ENCODE data around the gene CCDC158. TPM values are rescaled to one million over a fixed set of nuclear protein-coding genes. Genes with fewer than 3 reads are reported as not detected.
A peak's percentile ranks its signal among the peaks of the same experiment; 100 is the strongest.

The CCDC158 gene
- total RNA-seq (under 1 TPM in 4 of 7 donors, not detected in 3; 0.11 to 0.20 (median 0.15) TPM), polyA plus RNA-seq (under 1 TPM; 0.02 to 0.23 TPM)
- long read RNA-seq, donor 1 = 0 reads
- long read RNA-seq, donor 2 = 0 reads
- long read RNA-seq, donor 3 = 0 reads

GRCh38 chr4:76420762-76421581 lies at the start of gene CCDC158:
Gene CCDC158, minus strand, starts transcription at chr4:76421141. Its CDS starts 17,934 bp downstream, at chr4:76403207.
- Histone ChIP-seq H3K4me3 (peak within 1 kb of the TSS; percentile 38), H3K27me3 (no peaks in the 10 kb centered on the region), H3K4me1 (ENCODE audit: insufficient read depth) (no peaks in the 10 kb centered on the region), H3K27ac (no peak within 1 kb of the TSS), H3K36me3 (no peaks in the 10 kb centered on the region), H3K9me3 (no peaks in the 10 kb centered on the region)
- intact Hi-C loops (cut with DNase I) = no loop called here
- 3 to 15% (median 9%) methylated on average over 64 to 79 of the region's 79 CpGs for WGBS, 3 donors
- TF ChIP-seq POLR2A (IDR thresholded peaks at IDR 0.05) (no peak), EP300 (IDR thresholded peaks at IDR 0.05) (no peak)
- TF ChIP-seq, protein P1, sequence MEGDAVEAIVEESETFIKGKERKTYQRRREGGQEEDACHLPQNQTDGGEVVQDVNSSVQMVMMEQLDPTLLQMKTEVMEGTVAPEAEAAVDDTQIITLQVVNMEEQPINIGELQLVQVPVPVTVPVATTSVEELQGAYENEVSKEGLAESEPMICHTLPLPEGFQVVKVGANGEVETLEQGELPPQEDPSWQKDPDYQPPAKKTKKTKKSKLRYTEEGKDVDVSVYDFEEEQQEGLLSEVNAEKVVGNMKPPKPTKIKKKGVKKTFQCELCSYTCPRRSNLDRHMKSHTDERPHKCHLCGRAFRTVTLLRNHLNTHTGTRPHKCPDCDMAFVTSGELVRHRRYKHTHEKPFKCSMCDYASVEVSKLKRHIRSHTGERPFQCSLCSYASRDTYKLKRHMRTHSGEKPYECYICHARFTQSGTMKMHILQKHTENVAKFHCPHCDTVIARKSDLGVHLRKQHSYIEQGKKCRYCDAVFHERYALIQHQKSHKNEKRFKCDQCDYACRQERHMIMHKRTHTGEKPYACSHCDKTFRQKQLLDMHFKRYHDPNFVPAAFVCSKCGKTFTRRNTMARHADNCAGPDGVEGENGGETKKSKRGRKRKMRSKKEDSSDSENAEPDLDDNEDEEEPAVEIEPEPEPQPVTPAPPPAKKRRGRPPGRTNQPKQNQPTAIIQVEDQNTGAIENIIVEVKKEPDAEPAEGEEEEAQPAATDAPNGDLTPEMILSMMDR (IDR thresholded peaks at IDR 0.05) = no peak
- DNase-seq = peak in 1 of 5 donors; percentile 36

GRCh38 chr4:76470532-76470931 lies 49.6 kb upstream of the CCDC158 start:
- intact Hi-C loops (cut with DNase I) = no loop called here
- Histone ChIP-seq H3K9me3 (no peaks in the 10 kb centered on the region), H3K27me3 (no peaks in the 10 kb centered on the region), H3K36me3 (no peaks in the 10 kb centered on the region), H3K4me1 (ENCODE audit: insufficient read depth) (no peaks in the 10 kb centered on the region), H3K4me3 (no peak overlapping the region), H3K27ac (no peak overlapping the region)
- WGBS, 3 donors = 53 to 76% (median 73%) methylated on average over 1 of the region's 1 CpG
- no peak for DNase-seq
- TF ChIP-seq, protein P1 (IDR thresholded peaks at IDR 0.05) = no peak
- TF ChIP-seq EP300 (IDR thresholded peaks at IDR 0.05) = no peak
- TF ChIP-seq POLR2A (IDR thresholded peaks at IDR 0.05) = no peak

DNA sequence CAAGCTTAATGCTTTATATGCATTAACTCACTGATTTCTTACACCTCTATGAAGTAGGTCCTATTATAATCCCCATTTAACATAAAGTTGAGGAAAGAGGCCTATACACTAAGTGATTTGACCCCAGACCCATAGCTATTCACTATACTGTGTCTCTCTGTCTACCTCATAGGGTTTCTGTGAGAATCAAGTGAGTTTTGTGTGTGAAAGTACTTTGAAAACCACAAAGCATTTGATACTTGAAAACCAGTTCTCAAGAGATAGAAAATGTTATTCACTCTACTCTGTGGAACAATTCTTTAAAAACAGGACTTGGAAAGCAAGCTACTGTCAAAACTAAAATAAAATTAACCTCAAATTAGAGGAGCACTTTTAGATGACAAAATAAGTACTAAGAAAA lies 49.1 kb upstream of the CCDC158 start:
- no peak for TF ChIP-seq EP300 (IDR thresholded peaks at IDR 0.05)
- TF ChIP-seq POLR2A (IDR thresholded peaks at IDR 0.05) = no peak
- TF ChIP-seq, protein P1 (IDR thresholded peaks at IDR 0.05) = no peak
- H3K4me3 ChIP-seq = no peak overlapping the region
- H3K27me3 ChIP-seq = no peaks in the 10 kb centered on the region
- H3K27ac ChIP-seq = no peak overlapping the region
- no peaks in the 10 kb centered on the region for H3K9me3 ChIP-seq
- H3K4me1 ChIP-seq (ENCODE audit: insufficient read depth) = no peaks in the 10 kb centered on the region
- no peaks in the 10 kb centered on the region for H3K36me3 ChIP-seq
- intact Hi-C loops (cut with DNase I) = no loop called here
- no peak for DNase-seq

DNA sequence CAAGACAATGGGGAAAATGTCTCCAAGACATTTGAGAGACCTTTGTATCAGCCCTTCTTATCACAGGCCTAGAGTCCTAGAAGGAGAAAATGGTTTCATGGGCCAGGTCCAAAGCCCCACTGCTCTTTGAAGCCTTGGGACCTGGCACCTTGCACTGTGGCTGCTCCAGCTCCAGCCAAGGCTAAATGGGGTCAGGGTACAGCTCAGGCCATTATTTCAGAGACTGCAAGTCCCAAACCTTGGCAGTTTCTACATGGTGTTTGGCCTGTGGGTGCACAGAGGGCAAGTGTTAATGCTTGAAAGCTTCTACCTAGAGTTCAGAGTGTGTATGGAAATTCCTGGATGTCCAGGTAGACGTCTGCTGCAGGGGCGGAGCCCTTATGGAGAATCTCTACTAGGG lies 42.6 kb upstream of the CCDC158 start:
- Histone ChIP-seq H3K27ac (no peak overlapping the region), H3K4me1 (ENCODE audit: insufficient read depth) (no peaks in the 10 kb centered on the region), H3K4me3 (no peak overlapping the region), H3K27me3 (no peaks in the 10 kb centered on the region), H3K9me3 (peaks cover 0 to 4% of the 10 kb centered on the region in 2 donors), H3K36me3 (no peaks in the 10 kb centered on the region)
- TF ChIP-seq, protein P1 (IDR thresholded peaks at IDR 0.05) = no peak
- no peak for TF ChIP-seq POLR2A (IDR thresholded peaks at IDR 0.05)
- no peak for TF ChIP-seq EP300 (IDR thresholded peaks at IDR 0.05)
- intact Hi-C loops (cut with DNase I) = no loop called here
- 86 to 94% (median 91%) methylated on average over 2 of the region's 2 CpGs for WGBS, 3 donors
- DNase-seq = no peak

Measured in ovary (tissue), 10 donors.